HEK293 (cell line): ENCODE results near the gene PPEF2.

Experiments
- HOXD13 ChIP-seq: sonication (generic); formaldehyde crosslinking; IDR thresholded peaks from 2 replicates; pipeline ENCODE4 v1.8.0; 2022; ENCODE audit warnings: missing genetic modification reagents, borderline replicate concordance
- KLF1 ChIP-seq: fragments of 450-650 bp; formaldehyde crosslinking; IDR thresholded peaks from 2 replicates; pipeline ENCODE4 v1.5.1; 2016; ENCODE audit warnings: missing biosample characterization, missing genetic modification characterization
- KLF7 ChIP-seq: fragments of 450-650 bp; formaldehyde crosslinking; IDR thresholded peaks from 2 replicates; pipeline ENCODE4 v1.5.1; 2016; ENCODE audit warnings: missing biosample characterization, missing genetic modification characterization, borderline replicate concordance
- MEIS1 ChIP-seq: sonication (generic); formaldehyde crosslinking; IDR thresholded peaks from 2 replicates; pipeline ENCODE4 v1.8.1; 2022; ENCODE audit warnings: missing genetic modification reagents, mild to moderate bottlenecking, borderline replicate concordance
- MYNN ChIP-seq: fragments of 450-650 bp; formaldehyde crosslinking; IDR thresholded peaks from 2 replicates; pipeline ENCODE4 v1.5.1; 2016; ENCODE audit warnings: missing biosample characterization, missing genetic modification characterization, borderline replicate concordance
- SP2 ChIP-seq: fragments of 450-650 bp; formaldehyde crosslinking; IDR thresholded peaks from 2 replicates; pipeline ENCODE4 v1.5.1; 2016; ENCODE audit warnings: missing biosample characterization, missing genetic modification characterization
- SP3 ChIP-seq: fragments of 450-650 bp; formaldehyde crosslinking; IDR thresholded peaks from 2 replicates; pipeline ENCODE4 v1.5.1; 2016; ENCODE audit warnings: missing biosample characterization, missing genetic modification characterization
- TRIM28 ChIP-seq: IDR thresholded peaks from 2 replicates; pipeline ENCODE4 v1.6.1; 2011; ENCODE audit warnings: low read length, control low read depth, borderline replicate concordance
- WT1 ChIP-seq: fragments of 450-650 bp; formaldehyde crosslinking; IDR thresholded peaks from 2 replicates; pipeline ENCODE4 v1.5.1; 2016; ENCODE audit warnings: missing biosample characterization, missing genetic modification characterization
- ZBTB1 ChIP-seq: fragments of 450-650 bp; formaldehyde crosslinking; IDR thresholded peaks from 2 replicates; pipeline ENCODE4 v1.5.1; 2016; ENCODE audit warnings: missing biosample characterization, missing genetic modification characterization
- ZBTB17 ChIP-seq: fragments of 450-650 bp; formaldehyde crosslinking; IDR thresholded peaks from 2 replicates; pipeline ENCODE4 v1.5.1; 2016; ENCODE audit warnings: missing biosample characterization, missing genetic modification characterization
- ZBTB7A ChIP-seq: fragments of 450-650 bp; formaldehyde crosslinking; IDR thresholded peaks from 2 replicates; pipeline ENCODE4 v1.5.1; 2016; ENCODE audit warnings: low read depth, missing biosample characterization, missing genetic modification characterization
- ZEB2 ChIP-seq: fragments of 450-650 bp; formaldehyde crosslinking; IDR thresholded peaks from 2 replicates; pipeline ENCODE4 v1.5.1; 2016; ENCODE audit warnings: missing biosample characterization, missing genetic modification characterization
- ZNF114 ChIP-seq: fragments of 450-650 bp; formaldehyde crosslinking; IDR thresholded peaks from 2 replicates; pipeline ENCODE4 v1.5.0; 2017; ENCODE audit warnings: missing biosample characterization, missing genetic modification characterization
- ZNF202 ChIP-seq: fragments of 450-650 bp; formaldehyde crosslinking; IDR thresholded peaks from 2 replicates; pipeline ENCODE4 v1.5.1; 2016; ENCODE audit warnings: missing biosample characterization, missing genetic modification characterization, borderline replicate concordance
- ZNF24 ChIP-seq: fragments of 450-650 bp; formaldehyde crosslinking; IDR thresholded peaks from 2 replicates; pipeline ENCODE4 v1.5.1; 2016; ENCODE audit warnings: missing biosample characterization, missing genetic modification characterization
- ZNF280C ChIP-seq: fragments of 450-650 bp; formaldehyde crosslinking; IDR thresholded peaks from 2 replicates; pipeline ENCODE4 v1.5.1; 2016; ENCODE audit warnings: missing biosample characterization, missing genetic modification characterization
- ZNF354C ChIP-seq: fragments of 450-650 bp; formaldehyde crosslinking; IDR thresholded peaks from 2 replicates; pipeline ENCODE4 v1.5.1; 2016; ENCODE audit warnings: missing biosample characterization, missing genetic modification characterization, low read depth, borderline replicate concordance
- ZNF37A ChIP-seq: fragments of 450-650 bp; IDR thresholded peaks from 2 replicates; pipeline ENCODE4 v1.5.1; 2018; ENCODE audit warnings: missing biosample characterization, missing genetic modification characterization
- ZNF404 ChIP-seq: fragments of 450-650 bp; formaldehyde crosslinking; IDR thresholded peaks from 2 replicates; pipeline ENCODE4 v1.5.1; 2017; ENCODE audit warnings: missing biosample characterization, missing genetic modification characterization
- ZNF426 ChIP-seq: fragments of 450-650 bp; formaldehyde crosslinking; IDR thresholded peaks from 2 replicates; pipeline ENCODE4 v1.5.1; 2017; ENCODE audit warnings: missing biosample characterization, missing genetic modification characterization, mild to moderate bottlenecking, inconsistent platforms, moderate library complexity
- ZNF555 ChIP-seq: fragments of 450-650 bp; formaldehyde crosslinking; conservative IDR thresholded peaks from 2 replicates; pipeline ENCODE4 v1.5.1; 2017; ENCODE audit warnings: missing biosample characterization, mild to moderate bottlenecking, missing genetic modification characterization, inconsistent platforms
- ZNF596 ChIP-seq: fragments of 450-650 bp; IDR thresholded peaks from 2 replicates; pipeline ENCODE4 v1.5.0; 2018; ENCODE audit warnings: missing biosample characterization, mild to moderate bottlenecking, missing genetic modification characterization, moderate library complexity
- ZNF600 ChIP-seq: fragments of 450-650 bp; formaldehyde crosslinking; IDR thresholded peaks from 2 replicates; pipeline ENCODE4 v1.5.1; 2016; ENCODE audit warnings: missing biosample characterization, missing genetic modification characterization
- ZNF701 ChIP-seq: fragments of 450-650 bp; formaldehyde crosslinking; IDR thresholded peaks from 2 replicates; pipeline ENCODE4 v1.5.1; 2016; ENCODE audit warnings: missing biosample characterization, missing genetic modification characterization
- ZNF777 ChIP-seq: fragments of 450-650 bp; formaldehyde crosslinking; IDR thresholded peaks from 2 replicates; pipeline ENCODE4 v1.5.1; 2017; ENCODE audit warnings: missing biosample characterization, missing genetic modification characterization, borderline replicate concordance
- TF ChIP-seq, protein P1 (sequence below): fragments of 450-650 bp; formaldehyde crosslinking; IDR thresholded peaks from 2 replicates; pipeline ENCODE4 v1.5.1; 2016; ENCODE audit warnings: missing biosample characterization, missing genetic modification characterization
- TF ChIP-seq, protein P2 (sequence below): fragments of 450-650 bp; formaldehyde crosslinking; IDR thresholded peaks from 2 replicates; pipeline ENCODE4 v1.5.1; 2016; ENCODE audit warnings: missing biosample characterization, missing genetic modification characterization
- TF ChIP-seq, protein P3 (sequence below): fragments of 450-650 bp; formaldehyde crosslinking; IDR thresholded peaks from 2 replicates; pipeline ENCODE4 v1.5.1; 2017; ENCODE audit warnings: missing biosample characterization, missing genetic modification characterization
- TF ChIP-seq, protein P4 (sequence below): fragments of 450-650 bp; formaldehyde crosslinking; IDR thresholded peaks from 2 replicates; pipeline ENCODE4 v1.5.1; 2016; ENCODE audit warnings: missing biosample characterization, missing genetic modification characterization

Gene PPEF2

DNA sequence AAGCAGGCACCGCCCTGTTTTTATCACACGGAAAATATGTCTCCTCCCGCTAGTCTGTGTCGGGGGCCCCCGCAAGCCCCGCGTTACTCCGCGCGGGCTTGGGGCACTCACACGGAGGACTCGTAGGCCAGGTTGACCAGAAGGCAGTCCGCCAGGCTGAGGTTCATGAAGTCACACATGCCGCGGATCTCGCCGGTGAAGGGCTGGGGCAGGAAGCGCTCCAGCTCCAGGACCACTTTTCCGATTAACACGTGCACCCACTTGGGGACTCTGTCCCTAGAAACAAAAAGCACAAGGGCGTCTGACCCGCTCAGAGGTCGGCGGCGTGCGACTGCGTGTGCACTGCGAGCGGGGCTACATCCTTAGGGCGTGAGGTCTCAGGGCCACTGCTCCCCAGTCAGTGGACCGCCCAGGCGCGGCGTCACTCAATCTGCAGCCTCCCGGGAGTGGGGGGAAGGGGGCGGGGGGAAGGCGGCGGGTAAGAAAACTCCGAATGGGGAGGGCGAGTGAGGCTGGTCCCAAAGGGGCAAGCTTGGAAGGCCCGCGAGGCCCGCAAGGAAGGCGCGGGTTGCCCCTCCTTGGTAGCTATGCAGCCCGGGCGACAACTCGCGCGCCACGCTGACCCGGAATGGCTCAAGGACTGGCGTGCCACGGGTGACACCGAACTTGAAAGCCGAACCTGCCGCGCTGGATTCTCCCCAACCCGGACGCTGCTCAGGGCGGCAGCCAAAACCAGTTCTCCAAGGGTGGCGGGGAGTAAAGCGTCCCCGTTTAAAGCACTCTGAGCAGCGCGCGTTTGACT lies 37.8 kb upstream of the PPEF2 start (continued):
- TF ChIP-seq ZNF600: no peak
- TF ChIP-seq, protein P1, sequence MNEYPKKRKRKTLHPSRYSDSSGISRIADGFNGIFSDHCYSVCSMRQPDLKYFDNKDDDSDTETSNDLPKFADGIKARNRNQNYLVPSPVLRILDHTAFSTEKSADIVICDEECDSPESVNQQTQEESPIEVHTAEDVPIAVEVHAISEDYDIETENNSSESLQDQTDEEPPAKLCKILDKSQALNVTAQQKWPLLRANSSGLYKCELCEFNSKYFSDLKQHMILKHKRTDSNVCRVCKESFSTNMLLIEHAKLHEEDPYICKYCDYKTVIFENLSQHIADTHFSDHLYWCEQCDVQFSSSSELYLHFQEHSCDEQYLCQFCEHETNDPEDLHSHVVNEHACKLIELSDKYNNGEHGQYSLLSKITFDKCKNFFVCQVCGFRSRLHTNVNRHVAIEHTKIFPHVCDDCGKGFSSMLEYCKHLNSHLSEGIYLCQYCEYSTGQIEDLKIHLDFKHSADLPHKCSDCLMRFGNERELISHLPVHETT (tag by site-specific recombination): no peak
- no peak for TF ChIP-seq SP3 (tag by site-specific recombination)
- no peak for TF ChIP-seq ZNF354C
- TF ChIP-seq ZBTB7A (tag by site-specific recombination): no peak
- no peak for TF ChIP-seq ZNF24 (tag by site-specific recombination)
- 0 out of 2 replicates have a peak, but pooled peaks have one; percentile 10 for TF ChIP-seq WT1 (tag by site-specific recombination)
- TF ChIP-seq ZNF777 (tag by site-specific recombination): 0 out of 2 replicates have a peak, but pooled peaks have one; percentile 54
- no peak; the same call in 1 of the 2 replicates for TF ChIP-seq ZEB2 (tag by site-specific recombination)
- TF ChIP-seq ZNF404 (tag by site-specific recombination): no peak
- peak; percentile 28; the same call in 1 of the 2 replicates for TF ChIP-seq SP2 (tag by site-specific recombination)
- no peak for TF ChIP-seq ZNF114 (tag by site-specific recombination)
- TF ChIP-seq ZNF426 (tag by site-specific recombination): no peak
- TF ChIP-seq KLF7: 0 out of 2 replicates have a peak, but pooled peaks have one; percentile 51
- TF ChIP-seq MEIS1 (CRISPR knock-in tag): no peak
- TF ChIP-seq, protein P2, sequence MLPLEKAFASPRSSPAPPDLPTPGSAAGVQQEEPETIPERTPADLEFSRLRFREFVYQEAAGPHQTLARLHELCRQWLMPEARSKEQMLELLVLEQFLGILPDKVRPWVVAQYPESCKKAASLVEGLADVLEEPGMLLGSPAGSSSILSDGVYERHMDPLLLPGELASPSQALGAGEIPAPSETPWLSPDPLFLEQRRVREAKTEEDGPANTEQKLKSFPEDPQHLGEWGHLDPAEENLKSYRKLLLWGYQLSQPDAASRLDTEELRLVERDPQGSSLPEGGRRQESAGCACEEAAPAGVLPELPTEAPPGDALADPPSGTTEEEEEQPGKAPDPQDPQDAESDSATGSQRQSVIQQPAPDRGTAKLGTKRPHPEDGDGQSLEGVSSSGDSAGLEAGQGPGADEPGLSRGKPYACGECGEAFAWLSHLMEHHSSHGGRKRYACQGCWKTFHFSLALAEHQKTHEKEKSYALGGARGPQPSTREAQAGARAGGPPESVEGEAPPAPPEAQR (tag by site-specific recombination): no peak
- no peak for TF ChIP-seq HOXD13 (CRISPR knock-in tag)
- no peak for TF ChIP-seq ZNF280C (tag by site-specific recombination)
- TF ChIP-seq KLF1: no peak
- no peak for TF ChIP-seq ZNF555 (tag by site-specific recombination)
- TF ChIP-seq, protein P3, sequence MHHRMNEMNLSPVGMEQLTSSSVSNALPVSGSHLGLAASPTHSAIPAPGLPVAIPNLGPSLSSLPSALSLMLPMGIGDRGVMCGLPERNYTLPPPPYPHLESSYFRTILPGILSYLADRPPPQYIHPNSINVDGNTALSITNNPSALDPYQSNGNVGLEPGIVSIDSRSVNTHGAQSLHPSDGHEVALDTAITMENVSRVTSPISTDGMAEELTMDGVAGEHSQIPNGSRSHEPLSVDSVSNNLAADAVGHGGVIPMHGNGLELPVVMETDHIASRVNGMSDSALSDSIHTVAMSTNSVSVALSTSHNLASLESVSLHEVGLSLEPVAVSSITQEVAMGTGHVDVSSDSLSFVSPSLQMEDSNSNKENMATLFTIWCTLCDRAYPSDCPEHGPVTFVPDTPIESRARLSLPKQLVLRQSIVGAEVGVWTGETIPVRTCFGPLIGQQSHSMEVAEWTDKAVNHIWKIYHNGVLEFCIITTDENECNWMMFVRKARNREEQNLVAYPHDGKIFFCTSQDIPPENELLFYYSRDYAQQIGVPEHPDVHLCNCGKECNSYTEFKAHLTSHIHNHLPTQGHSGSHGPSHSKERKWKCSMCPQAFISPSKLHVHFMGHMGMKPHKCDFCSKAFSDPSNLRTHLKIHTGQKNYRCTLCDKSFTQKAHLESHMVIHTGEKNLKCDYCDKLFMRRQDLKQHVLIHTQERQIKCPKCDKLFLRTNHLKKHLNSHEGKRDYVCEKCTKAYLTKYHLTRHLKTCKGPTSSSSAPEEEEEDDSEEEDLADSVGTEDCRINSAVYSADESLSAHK (tag by site-specific recombination): no peak; the same call in 1 of the 2 replicates
- no peak for TF ChIP-seq ZNF701 (tag by site-specific recombination)
- peak; percentile 57 for TF ChIP-seq ZBTB17 (tag by site-specific recombination)
- TF ChIP-seq MYNN (tag by site-specific recombination): no peak
- TF ChIP-seq, protein P4, sequence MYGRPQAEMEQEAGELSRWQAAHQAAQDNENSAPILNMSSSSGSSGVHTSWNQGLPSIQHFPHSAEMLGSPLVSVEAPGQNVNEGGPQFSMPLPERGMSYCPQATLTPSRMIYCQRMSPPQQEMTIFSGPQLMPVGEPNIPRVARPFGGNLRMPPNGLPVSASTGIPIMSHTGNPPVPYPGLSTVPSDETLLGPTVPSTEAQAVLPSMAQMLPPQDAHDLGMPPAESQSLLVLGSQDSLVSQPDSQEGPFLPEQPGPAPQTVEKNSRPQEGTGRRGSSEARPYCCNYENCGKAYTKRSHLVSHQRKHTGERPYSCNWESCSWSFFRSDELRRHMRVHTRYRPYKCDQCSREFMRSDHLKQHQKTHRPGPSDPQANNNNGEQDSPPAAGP: no peak
- no peak for TF ChIP-seq TRIM28
- TF ChIP-seq ZBTB1 (tag by site-specific recombination): no peak
- no peak for TF ChIP-seq ZNF202 (tag by site-specific recombination)
- TF ChIP-seq ZNF37A (tag by site-specific recombination): no peak
- TF ChIP-seq ZNF596 (tag by site-specific recombination): no peak
